ENCODE data around the gene MIAT. TPM values are rescaled to one million over a fixed set of nuclear protein-coding genes. Genes with fewer than 3 reads are reported as not detected.

MIAT gene
- total RNA-seq, result 0.37 and 0.59 TPM in 2 replicates

DNA sequence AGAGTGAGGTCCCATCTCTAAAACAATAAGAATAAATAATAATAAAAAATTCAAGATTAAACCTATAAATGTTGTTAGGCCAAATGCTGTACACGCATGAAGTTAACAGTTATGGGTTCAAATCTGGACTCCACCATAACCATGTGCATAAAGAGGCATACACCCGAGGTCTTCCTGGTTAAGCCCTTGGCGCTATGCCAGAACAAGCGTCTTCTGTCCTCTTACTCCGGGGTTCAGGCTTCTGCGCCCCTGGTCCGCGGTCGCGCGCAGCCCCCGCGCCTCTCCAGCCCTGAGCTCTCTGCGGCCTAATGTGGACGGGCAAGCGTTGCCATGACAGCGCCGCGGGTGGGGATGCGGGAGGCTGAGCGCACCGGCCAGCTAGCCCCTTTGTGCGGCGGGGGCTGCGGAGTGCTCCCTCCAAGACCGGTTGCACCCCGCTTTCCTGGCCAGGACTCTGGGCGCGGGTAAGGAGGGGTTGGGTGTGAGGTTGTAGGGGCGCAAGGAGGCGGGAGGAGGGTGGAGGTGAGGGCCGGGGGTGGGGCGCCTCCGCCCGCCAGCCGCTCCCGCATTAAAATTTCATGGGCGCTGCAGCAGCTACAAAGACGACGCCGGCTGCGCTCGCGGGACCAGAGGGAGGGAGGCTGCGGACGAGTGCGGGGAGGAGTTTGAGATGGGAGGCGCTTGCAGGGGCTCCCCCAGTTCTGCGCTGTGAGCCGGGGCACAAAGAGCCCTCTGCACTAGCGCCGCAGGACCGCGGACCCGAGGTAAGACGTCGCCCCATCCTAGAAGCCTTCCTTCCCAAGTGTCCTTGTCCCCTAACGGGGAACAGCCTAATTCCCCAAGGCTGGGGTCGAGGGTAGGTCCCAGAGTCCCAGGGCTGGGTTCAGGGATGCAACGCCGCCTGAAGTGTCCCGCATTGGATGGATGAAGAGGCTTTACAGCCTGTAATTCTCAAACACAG, at the start of gene MIAT:
Gene MIAT (plus strand): TSS at position 698 of the 961 bp plus-strand sequence.

DNA sequence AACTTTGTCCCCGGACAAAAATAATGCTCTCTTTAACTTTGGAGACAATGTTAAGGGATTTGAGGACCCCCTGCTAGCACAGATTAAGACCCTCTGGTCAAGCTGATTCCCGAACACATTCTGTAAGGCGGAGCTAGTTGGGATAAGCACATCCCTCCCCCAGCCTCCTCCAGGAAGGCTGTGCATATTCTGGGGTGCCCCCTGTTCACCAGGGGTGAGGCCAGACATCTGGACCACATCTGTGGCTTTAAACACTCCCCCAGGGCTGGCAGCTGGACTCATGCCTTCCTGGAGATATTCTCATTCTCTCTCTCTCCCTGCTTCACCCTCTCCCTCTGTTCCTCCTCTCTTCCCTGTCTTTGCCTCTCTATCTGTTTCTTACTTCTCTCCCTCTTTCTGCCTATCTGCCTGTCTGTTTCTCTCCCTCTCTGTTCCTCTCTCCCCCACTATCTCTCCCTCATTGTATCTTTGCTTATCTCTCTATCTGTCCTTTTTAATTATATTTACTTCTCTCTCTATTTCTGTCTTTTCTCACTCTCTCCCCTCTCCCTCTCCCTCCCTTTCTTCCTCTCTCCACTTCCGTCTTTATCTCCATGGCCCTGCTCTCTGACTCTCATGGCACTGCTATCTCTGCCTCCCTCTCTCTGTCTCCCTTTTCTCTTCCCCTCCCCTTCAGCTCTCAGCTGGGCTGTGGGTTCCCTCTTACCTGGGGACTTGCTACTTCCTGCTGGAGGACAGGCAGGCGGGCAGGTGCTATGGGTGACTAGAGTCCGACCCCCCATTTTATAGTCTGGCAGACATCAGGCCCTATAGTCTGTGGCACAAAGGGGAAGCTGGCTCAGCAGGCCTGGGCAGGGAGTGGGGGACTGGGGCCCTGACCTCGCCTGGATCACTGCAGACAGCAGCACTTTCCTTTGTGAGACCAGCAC, 39.9 kb upstream of the MIAT start, which contains the start of gene CRYBB1:
Gene CRYBB1 (minus strand): TSS at position 757 of the 929 bp plus-strand sequence. CDS start 1,708 bp downstream, outside the sequence.

DNA sequence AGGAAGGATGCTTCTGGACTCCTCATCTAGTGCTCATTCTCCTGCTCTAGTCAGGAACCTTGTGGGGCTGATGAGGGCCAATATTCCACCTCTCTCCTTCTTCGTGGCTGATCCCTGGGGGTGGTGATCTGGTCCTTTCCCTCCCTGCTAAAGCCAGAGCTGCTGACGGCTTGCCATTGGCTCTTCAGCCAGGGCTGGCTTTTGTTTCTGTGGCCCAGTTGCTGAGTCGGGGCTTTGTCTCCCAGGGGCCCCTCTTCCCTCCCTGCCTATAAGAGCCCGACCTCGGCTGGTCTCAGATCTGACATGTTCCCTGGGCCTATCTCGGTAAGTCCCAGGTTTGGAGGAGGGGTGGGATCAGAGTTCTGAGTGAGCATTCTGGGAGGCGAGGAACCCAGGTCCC, 35.7 kb upstream of the MIAT start, which contains the start of gene CRYBA4:
Gene CRYBA4 (plus strand): TSS at position 301 of the 400 bp plus-strand sequence. CDS start 634 bp downstream, outside the sequence.

Small RNAs within 50 kb of the gene (small RNA-seq; reads per million reads assigned to genes)
- not detected for gene RF01874

Other genes with a start within 250 kb of the MIAT start
- gene ASPHD2, start 228.3 kb upstream of the MIAT start, total RNA-seq, result 0.73 and 0.78 TPM in 2 replicates
- gene HPS4, start 173.8 kb upstream of the MIAT start, total RNA-seq, result 26.5 and 31.5 TPM in 2 replicates
- 14.3 and 17.6 TPM in 2 replicates for gene SRRD, start 173.7 kb upstream of the MIAT start, total RNA-seq
- 28.3 and 32.5 TPM in 2 replicates for gene TFIP11, start 145.1 kb upstream of the MIAT start, total RNA-seq
- gene TPST2, start 67.5 kb upstream of the MIAT start, total RNA-seq, result 14.1 and 19.8 TPM in 2 replicates
- gene CRYBB1, start 39.6 kb upstream of the MIAT start, total RNA-seq, result not detected in 2 replicates
- not detected in 2 replicates for gene CRYBA4, start 35.6 kb upstream of the MIAT start, total RNA-seq